ENCODE results near the gene COL24A1. TPM values are rescaled to one million over a fixed set of nuclear protein-coding genes. Genes with fewer than 3 reads are reported as not detected.

COL24A1 gene
- total RNA-seq, result 0.32 TPM
- polyA plus RNA-seq, result not detected

DNA sequence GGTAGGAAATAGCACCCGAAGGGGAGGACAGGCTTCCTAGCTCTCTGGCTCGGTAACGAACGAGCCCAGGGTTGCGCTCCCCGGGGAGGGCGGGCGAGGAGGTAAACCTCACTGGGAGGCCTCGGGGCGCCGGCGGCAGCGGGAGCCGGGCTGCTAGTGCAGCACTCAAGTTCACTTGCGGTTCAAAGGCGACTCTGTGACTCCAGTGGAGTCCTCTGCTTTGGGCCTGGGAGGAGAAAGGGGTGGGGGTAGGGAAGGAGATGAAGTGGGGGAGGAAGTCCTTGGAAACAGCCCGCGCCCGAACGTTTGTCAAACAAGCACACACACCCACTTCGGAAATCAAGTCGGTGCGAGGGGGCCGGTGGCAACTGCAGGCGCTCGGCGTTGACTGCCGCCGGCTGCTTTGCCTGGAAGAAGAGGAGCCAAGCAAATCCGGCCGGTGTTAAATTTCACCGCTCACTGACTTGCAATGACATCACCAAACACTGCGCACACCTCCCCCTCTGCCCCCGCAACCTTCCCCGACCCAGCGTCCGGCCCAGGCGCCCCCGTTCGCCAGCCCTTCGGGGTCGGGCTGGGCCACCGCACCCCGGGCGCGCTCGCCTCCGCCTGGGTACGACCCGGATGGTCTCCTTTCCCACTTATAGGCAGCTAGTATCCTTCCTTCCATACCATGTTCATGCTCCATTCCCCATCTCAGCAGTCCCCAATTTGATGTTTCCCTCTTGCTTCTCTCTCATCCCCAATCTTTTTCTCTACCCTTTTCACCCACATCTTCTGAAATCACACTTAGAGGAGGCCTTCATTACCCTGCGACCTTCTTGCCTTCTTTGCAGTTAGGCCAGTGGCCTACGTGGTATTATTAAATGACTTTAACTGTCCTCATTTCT is at the start of gene COL24A1:
TSS of gene COL24A1 (minus strand) at position 207 of the 890 bp plus-strand sequence. CDS start 376 bp downstream, outside the sequence.
- no peaks in the 10 kb centered on the region for H3K36me3 Mint-ChIP-seq
- H3K27me3 Mint-ChIP-seq, result peaks cover 37% of the 10 kb centered on the region
- peak within 1 kb of the TSS in 1 of 4 donors; percentile 43 for H3K4me3 Mint-ChIP-seq
- peaks cover 0 to 2% (median 0%) of the 10 kb centered on the region in 4 donors for H3K4me1 Mint-ChIP-seq
- DNase-seq, result no peak
- no peak within 1 kb of the TSS for H3K27ac ChIP-seq (ENCODE audit: insufficient read depth, low read length, poor library complexity, severe bottlenecking)
- H3K4me3 ChIP-seq (ENCODE audit: low read depth, low read length), result no peak within 1 kb of the TSS
- H3K9me3 Mint-ChIP-seq, result peaks cover 0 to 8% (median 2%) of the 10 kb centered on the region in 7 donors
- H3K9me3 ChIP-seq (ENCODE audit: control insufficient read depth in 2 of 2, low read length in 2 of 2), result no peaks in the 10 kb centered on the region
- ATAC-seq (ENCODE audit: low read depth in 2 of 2), result no peak
- peaks cover 9% of the 10 kb centered on the region for H3K27me3 ChIP-seq (ENCODE audit: control insufficient read depth, insufficient read depth, low read length)
- no peaks in the 10 kb centered on the region for H3K36me3 ChIP-seq (ENCODE audit: control insufficient read depth, insufficient read depth, low read length)
- H3K27ac Mint-ChIP-seq, result no peak within 1 kb of the TSS
- H3K4me1 ChIP-seq (ENCODE audit: control insufficient read depth, insufficient read depth, low read length, poor library complexity, severe bottlenecking), result no peaks in the 10 kb centered on the region

- no peak overlapping the region for H3K4me3 Mint-ChIP-seq
- no peak overlapping the region for H3K27ac ChIP-seq (ENCODE audit: insufficient read depth, low read length, poor library complexity, severe bottlenecking)
- H3K4me1 ChIP-seq (ENCODE audit: control insufficient read depth, insufficient read depth, low read length, poor library complexity, severe bottlenecking), result no peaks in the 10 kb centered on the region
- H3K9me3 Mint-ChIP-seq, result no peaks in the 10 kb centered on the region
- H3K36me3 ChIP-seq (ENCODE audit: control insufficient read depth, insufficient read depth, low read length), result no peaks in the 10 kb centered on the region
- H3K27ac Mint-ChIP-seq, result no peak overlapping the region
- H3K36me3 Mint-ChIP-seq, result no peaks in the 10 kb centered on the region
- H3K27me3 ChIP-seq (ENCODE audit: control insufficient read depth, insufficient read depth, low read length), result no peaks in the 10 kb centered on the region
- no peaks in the 10 kb centered on the region for H3K9me3 ChIP-seq (ENCODE audit: control insufficient read depth in 2 of 2, low read length in 2 of 2)
- DNase-seq, result no peak
- ATAC-seq (ENCODE audit: low read depth in 2 of 2), result no peak
- H3K27me3 Mint-ChIP-seq, result no peaks in the 10 kb centered on the region
- H3K4me1 Mint-ChIP-seq, result no peaks in the 10 kb centered on the region
- H3K4me3 ChIP-seq (ENCODE audit: low read depth, low read length), result no peak overlapping the region
These were observed 49.2 kb upstream of the COL24A1 start for GRCh38 chr1:86205741-86206140.

DNA sequence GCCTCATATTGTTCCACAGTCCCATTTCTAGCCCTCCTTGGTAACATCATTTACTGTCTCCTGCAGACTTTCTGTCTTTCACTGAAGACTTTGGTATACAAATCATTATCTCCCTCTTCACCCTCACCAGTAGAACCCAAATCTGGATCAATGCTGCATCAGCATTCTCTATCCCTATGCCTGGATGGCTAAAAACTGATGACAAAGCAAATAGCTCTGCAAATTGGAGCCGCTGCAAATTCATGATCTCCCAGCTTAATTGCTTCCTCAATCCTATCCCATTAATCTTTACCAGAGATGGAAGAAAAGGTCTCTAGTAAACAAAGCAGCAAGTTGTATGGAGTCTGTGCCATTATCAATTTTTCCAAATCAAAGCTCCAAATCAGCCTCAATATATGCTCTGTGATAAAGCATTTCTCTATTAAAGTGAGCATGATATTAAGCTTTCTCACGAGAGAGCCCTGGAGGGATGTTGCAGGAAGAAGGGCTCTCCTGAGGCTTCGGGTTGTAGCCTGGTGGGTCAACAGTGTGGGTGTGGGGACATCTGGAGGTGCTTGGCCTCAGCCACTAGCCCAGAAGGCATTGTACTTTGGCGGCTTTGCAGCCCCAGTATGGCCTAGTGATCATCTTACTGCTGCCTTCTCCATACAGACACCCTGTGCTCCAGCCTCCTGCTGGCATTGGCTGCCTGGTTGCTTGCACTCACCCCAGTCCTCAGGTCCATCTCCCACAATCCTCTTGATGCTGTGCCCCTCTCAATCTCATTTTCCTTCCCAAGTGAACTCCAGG is 46.2 kb upstream of the COL24A1 start:
- H3K27ac Mint-ChIP-seq, result no peak overlapping the region
- Histone ChIP-seq H3K9me3 (ENCODE audit: control insufficient read depth in 2 of 2, low read length in 2 of 2) (no peaks in the 10 kb centered on the region), H3K27ac (ENCODE audit: insufficient read depth, low read length, poor library complexity, severe bottlenecking) (no peak overlapping the region), H3K4me1 (ENCODE audit: control insufficient read depth, insufficient read depth, low read length, poor library complexity, severe bottlenecking) (no peaks in the 10 kb centered on the region), H3K4me3 (ENCODE audit: low read depth, low read length) (no peak overlapping the region), H3K27me3 (ENCODE audit: control insufficient read depth, insufficient read depth, low read length) (no peaks in the 10 kb centered on the region), H3K36me3 (ENCODE audit: control insufficient read depth, insufficient read depth, low read length) (no peaks in the 10 kb centered on the region)
- ATAC-seq (ENCODE audit: low read depth in 2 of 2) (no peak), DNase-seq (no peak)
- no peaks in the 10 kb centered on the region for H3K4me1 Mint-ChIP-seq
- no peaks in the 10 kb centered on the region for H3K27me3 Mint-ChIP-seq
- no peak overlapping the region for H3K4me3 Mint-ChIP-seq
- H3K36me3 Mint-ChIP-seq, result no peaks in the 10 kb centered on the region
- H3K9me3 Mint-ChIP-seq, result no peaks in the 10 kb centered on the region

GRCh38 chr1:86201311-86201710 is 44.7 kb upstream of the COL24A1 start:
- no peaks in the 10 kb centered on the region for H3K4me1 ChIP-seq (ENCODE audit: control insufficient read depth, insufficient read depth, low read length, poor library complexity, severe bottlenecking)
- no peaks in the 10 kb centered on the region for H3K9me3 ChIP-seq (ENCODE audit: control insufficient read depth in 2 of 2, low read length in 2 of 2)
- H3K9me3 Mint-ChIP-seq, result no peaks in the 10 kb centered on the region
- H3K27me3 ChIP-seq (ENCODE audit: control insufficient read depth, insufficient read depth, low read length), result no peaks in the 10 kb centered on the region
- no peak overlapping the region for H3K4me3 Mint-ChIP-seq
- no peak for DNase-seq
- no peaks in the 10 kb centered on the region for H3K27me3 Mint-ChIP-seq
- no peak overlapping the region for H3K4me3 ChIP-seq (ENCODE audit: low read depth, low read length)
- H3K27ac ChIP-seq (ENCODE audit: insufficient read depth, low read length, poor library complexity, severe bottlenecking), result no peak overlapping the region
- H3K27ac Mint-ChIP-seq, result no peak overlapping the region
- ATAC-seq (ENCODE audit: low read depth in 2 of 2), result no peak
- no peaks in the 10 kb centered on the region for H3K4me1 Mint-ChIP-seq
- H3K36me3 ChIP-seq (ENCODE audit: control insufficient read depth, insufficient read depth, low read length), result no peaks in the 10 kb centered on the region
- H3K36me3 Mint-ChIP-seq, result no peaks in the 10 kb centered on the region

- H3K36me3 Mint-ChIP-seq, result no peaks in the 10 kb centered on the region
- no peak overlapping the region for H3K27ac Mint-ChIP-seq
- H3K4me3 ChIP-seq (ENCODE audit: low read depth, low read length), result no peak overlapping the region
- no peaks in the 10 kb centered on the region for H3K36me3 ChIP-seq (ENCODE audit: control insufficient read depth, insufficient read depth, low read length)
- H3K9me3 Mint-ChIP-seq, result no peaks in the 10 kb centered on the region
- no peak overlapping the region for H3K27ac ChIP-seq (ENCODE audit: insufficient read depth, low read length, poor library complexity, severe bottlenecking)
- H3K4me1 Mint-ChIP-seq, result no peaks in the 10 kb centered on the region
- no peaks in the 10 kb centered on the region for H3K4me1 ChIP-seq (ENCODE audit: control insufficient read depth, insufficient read depth, low read length, poor library complexity, severe bottlenecking)
- no peaks in the 10 kb centered on the region for H3K27me3 Mint-ChIP-seq
- H3K27me3 ChIP-seq (ENCODE audit: control insufficient read depth, insufficient read depth, low read length), result no peaks in the 10 kb centered on the region
- DNase-seq (no peak), ATAC-seq (ENCODE audit: low read depth in 2 of 2) (no peak)
- H3K4me3 Mint-ChIP-seq, result no peak overlapping the region
- H3K9me3 ChIP-seq (ENCODE audit: control insufficient read depth in 2 of 2, low read length in 2 of 2), result no peaks in the 10 kb centered on the region
These were observed 44.3 kb upstream of the COL24A1 start for GRCh38 chr1:86200901-86201300.

DNA sequence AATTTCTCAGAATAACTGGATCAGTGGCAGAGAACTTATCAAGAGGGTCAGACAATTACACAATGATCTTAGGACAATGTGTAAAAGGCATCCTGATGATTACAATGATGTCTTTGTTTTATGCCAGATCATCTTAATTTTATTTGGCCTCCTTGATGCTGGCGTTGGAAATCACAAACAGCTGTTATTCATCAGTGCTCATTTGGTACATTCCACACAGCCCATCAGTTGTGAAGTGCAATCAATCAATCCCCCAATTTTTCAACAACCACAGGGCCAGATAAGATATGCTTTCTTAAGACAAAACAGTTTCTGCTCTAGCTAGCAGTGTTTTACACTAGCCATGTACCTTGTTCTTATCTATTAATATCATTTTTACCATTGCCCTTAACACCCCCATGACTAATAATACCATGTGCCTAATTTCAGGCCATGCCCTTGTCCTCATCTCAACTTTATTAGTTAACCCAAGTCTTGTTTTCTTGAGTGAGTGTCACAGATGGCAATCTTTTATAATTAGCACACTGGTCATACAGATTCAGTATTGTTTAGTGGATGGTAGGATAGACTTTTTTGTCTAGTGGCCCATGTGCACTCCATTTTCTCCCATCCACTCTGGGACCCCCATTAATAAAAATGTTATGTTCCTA is 40.8 kb upstream of the COL24A1 start:
- Histone ChIP-seq H3K4me3 (ENCODE audit: low read depth, low read length) (no peak overlapping the region), H3K27me3 (ENCODE audit: control insufficient read depth, insufficient read depth, low read length) (no peaks in the 10 kb centered on the region), H3K4me1 (ENCODE audit: control insufficient read depth, insufficient read depth, low read length, poor library complexity, severe bottlenecking) (no peaks in the 10 kb centered on the region), H3K27ac (ENCODE audit: insufficient read depth, low read length, poor library complexity, severe bottlenecking) (no peak overlapping the region), H3K36me3 (ENCODE audit: control insufficient read depth, insufficient read depth, low read length) (no peaks in the 10 kb centered on the region), H3K9me3 (ENCODE audit: control insufficient read depth in 2 of 2, low read length in 2 of 2) (no peaks in the 10 kb centered on the region)
- no peaks in the 10 kb centered on the region for H3K4me1 Mint-ChIP-seq
- peaks cover 0 to 3% (median 0%) of the 10 kb centered on the region in 7 donors for H3K9me3 Mint-ChIP-seq
- no peaks in the 10 kb centered on the region for H3K27me3 Mint-ChIP-seq
- ATAC-seq (ENCODE audit: low read depth in 2 of 2), result no peak
- DNase-seq, result no peak
- no peak overlapping the region for H3K4me3 Mint-ChIP-seq
- H3K36me3 Mint-ChIP-seq, result no peaks in the 10 kb centered on the region
- H3K27ac Mint-ChIP-seq, result no peak overlapping the region

DNA sequence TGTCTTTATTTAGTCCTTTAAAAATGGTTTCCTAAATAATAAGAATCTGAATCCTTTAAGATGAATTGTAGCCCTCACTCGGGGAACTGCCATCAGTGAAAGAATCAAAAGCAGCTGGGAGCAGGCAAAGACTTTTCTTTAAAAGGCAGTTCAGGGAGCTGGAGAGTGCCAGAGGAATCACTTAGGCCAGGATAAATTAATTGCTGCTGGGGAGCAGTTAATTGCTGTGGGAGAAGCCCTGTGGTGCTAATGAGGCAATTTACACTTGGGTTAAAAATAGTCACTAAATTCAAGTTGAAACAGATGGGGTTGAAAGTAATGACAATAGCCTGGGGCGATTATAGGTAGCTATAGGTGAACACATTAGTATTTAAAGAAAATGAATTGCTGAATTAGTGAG is 38.7 kb upstream of the COL24A1 start:
- ATAC-seq (ENCODE audit: low read depth in 2 of 2) (no peak), DNase-seq (no peak)
- Mint-ChIP-seq H3K4me3 (no peak overlapping the region), H3K9me3 (peaks cover 0 to 5% (median 0%) of the 10 kb centered on the region in 7 donors), H3K4me1 (no peaks in the 10 kb centered on the region), H3K27ac (no peak overlapping the region), H3K27me3 (no peaks in the 10 kb centered on the region), H3K36me3 (no peaks in the 10 kb centered on the region)
- Histone ChIP-seq H3K9me3 (ENCODE audit: control insufficient read depth in 2 of 2, low read length in 2 of 2) (no peaks in the 10 kb centered on the region), H3K36me3 (ENCODE audit: control insufficient read depth, insufficient read depth, low read length) (no peaks in the 10 kb centered on the region), H3K4me1 (ENCODE audit: control insufficient read depth, insufficient read depth, low read length, poor library complexity, severe bottlenecking) (no peaks in the 10 kb centered on the region), H3K27ac (ENCODE audit: insufficient read depth, low read length, poor library complexity, severe bottlenecking) (no peak overlapping the region), H3K4me3 (ENCODE audit: low read depth, low read length) (no peak overlapping the region), H3K27me3 (ENCODE audit: control insufficient read depth, insufficient read depth, low read length) (no peaks in the 10 kb centered on the region)
